Psoas muscle (tissue), 8 donors: Measurements from ENCODE around the gene GFRA3. TPM values are rescaled to one million over a fixed set of nuclear protein-coding genes. Genes with fewer than 3 reads are reported as not detected.

Experiments
- ATAC-seq, 4 donors: fragments of 200-7000 bp; cut with Tn5 transposase; one replicate each; pipeline ENCODE4 v1.9.1; 2020; ENCODE audit warnings: moderate library complexity in 3 of 4, mild to moderate bottlenecking in 2 of 4
- DNase-seq, 2 donors: peaks; one replicate each; pipeline ENCODE4 v3.0.0-alpha.2; 2020
- H3K27ac ChIP-seq: fragments of 200-600 bp; one replicate; pipeline ENCODE4 v1.8.0; 2022
- H3K27me3 ChIP-seq, 3 donors: fragments of 200-600 bp in 1 of 3; one replicate each; pipeline versions ENCODE4 v1.6.1 to v1.8.0; 2013 to 2022; ENCODE audit warnings: low read length in 2 of 3, mild to moderate bottlenecking in 2 of 3, moderate library complexity in 1 of 3; ENCODE audit not compliant: insufficient read depth in 3 of 3
- H3K36me3 ChIP-seq, 2 donors: fragments of 200-600 bp in 1 of 2; one replicate each; pipeline versions ENCODE4 v1.6.1 to v1.8.0; 2013 to 2022; ENCODE audit warnings: low read depth in 1 of 2, mild to moderate bottlenecking in 1 of 2, moderate library complexity in 1 of 2; ENCODE audit not compliant: insufficient read depth in 1 of 2
- H3K4me1 ChIP-seq: fragments of 200-600 bp; one replicate; pipeline ENCODE4 v1.8.0; 2022
- H3K4me3 ChIP-seq: fragments of 200-600 bp; one replicate; pipeline ENCODE4 v1.8.0; 2022; ENCODE audit warnings: mild to moderate bottlenecking
- H3K9me3 ChIP-seq: fragments of 200-600 bp; one replicate; pipeline ENCODE4 v1.8.0; 2022
- WGBS, 3 donors: extraction: QIAGEN DNeasy Blood & Tissue Kit; methylation state at CpG; one replicate each; pipeline versions ENCODE4 v1.1.6 to v1.1.7; 2013; 5-methylcytosine and 5-hydroxymethylcytosine counted together
- intact Hi-C, 2 donors: fragments of 100-400 bp; cut with DNase I; formaldehyde crosslinking; loops; one replicate each; pipeline versions ENCODE4 v1.11.0 to v1.14.2; 2022
- polyA plus RNA-seq, 3 donors: library from polyadenylated mRNA; stranded (reverse); fragments of 200-250 nt; gene quantifications; one replicate each; pipeline ENCODE4 v1.2.3, GENCODE V29; 2013
- total RNA-seq, 4 donors: library from RNA; stranded (reverse); fragmentation: NEBNext Ultra II Directional in 2 of 4; extraction: Animal tissue kit (Norgen Biotek cat#: 25700) in 2 of 4; gene quantifications; one replicate each; pipeline versions ENCODE4 v1.2.1 to v1.2.4, GENCODE V29; 2021 to 2023
- TF ChIP-seq, protein P1 (sequence below): fragments of 200-600 bp; IDR thresholded peaks from one replicate; pipeline ENCODE4 v1.8.0; 2022; ENCODE audit warnings: antibody characterized with exemption
- donor health status: healthy with polysubstance abuse.
- donor health status: DM: no; HTN: no; CAD: no; lungs with moderate emphysema.
- donor health status: Bipolar disorder and iron deficiency.
- donor health status: healthy.
- donor health status: DM: yes; HTN: yes; CAD: no.
- donor health status: DM: no; HTN: no; CAD: no.
- donor health status: DM: no; HTN: no; CAD: no.
- donor health status: DM: yes; HTN: yes; CAD: no.

The GFRA3 gene
- total and polyA plus RNA-seq, 7 donors, result 0.04 to 0.17 (median 0.10) TPM; not detected in 2

DNA sequence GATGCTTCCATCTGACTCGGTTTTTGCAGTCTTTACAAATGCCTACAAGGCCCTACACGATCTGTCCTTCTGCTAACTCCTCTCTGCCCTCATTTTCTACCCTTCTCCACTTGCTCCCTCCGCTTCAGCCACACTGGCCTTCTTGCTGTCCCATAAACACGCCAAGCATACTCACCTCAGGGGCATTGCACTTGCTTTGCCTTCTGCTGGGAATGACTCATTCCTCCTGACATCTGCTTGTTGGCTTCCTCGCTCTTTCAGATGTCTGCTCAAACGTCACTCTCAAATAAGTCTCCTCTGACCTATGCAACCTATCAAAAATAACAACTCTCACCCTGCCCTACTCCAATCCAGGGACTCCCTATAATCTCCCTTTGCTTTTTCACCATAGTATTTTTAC lies 29.0 kb upstream of the GFRA3 start:
- intact Hi-C loops, result no loop called here
- WGBS, 3 donors, result 79 to 87% (median 82%) methylated on average over 6 of the region's 6 CpGs
- peaks cover 16% of the 10 kb centered on the region for H3K4me1 ChIP-seq
- H3K27me3 ChIP-seq, result no peaks in the 10 kb centered on the region
- no peak for ATAC-seq
- H3K4me3 ChIP-seq, result no peak overlapping the region
- TF ChIP-seq, protein P1, sequence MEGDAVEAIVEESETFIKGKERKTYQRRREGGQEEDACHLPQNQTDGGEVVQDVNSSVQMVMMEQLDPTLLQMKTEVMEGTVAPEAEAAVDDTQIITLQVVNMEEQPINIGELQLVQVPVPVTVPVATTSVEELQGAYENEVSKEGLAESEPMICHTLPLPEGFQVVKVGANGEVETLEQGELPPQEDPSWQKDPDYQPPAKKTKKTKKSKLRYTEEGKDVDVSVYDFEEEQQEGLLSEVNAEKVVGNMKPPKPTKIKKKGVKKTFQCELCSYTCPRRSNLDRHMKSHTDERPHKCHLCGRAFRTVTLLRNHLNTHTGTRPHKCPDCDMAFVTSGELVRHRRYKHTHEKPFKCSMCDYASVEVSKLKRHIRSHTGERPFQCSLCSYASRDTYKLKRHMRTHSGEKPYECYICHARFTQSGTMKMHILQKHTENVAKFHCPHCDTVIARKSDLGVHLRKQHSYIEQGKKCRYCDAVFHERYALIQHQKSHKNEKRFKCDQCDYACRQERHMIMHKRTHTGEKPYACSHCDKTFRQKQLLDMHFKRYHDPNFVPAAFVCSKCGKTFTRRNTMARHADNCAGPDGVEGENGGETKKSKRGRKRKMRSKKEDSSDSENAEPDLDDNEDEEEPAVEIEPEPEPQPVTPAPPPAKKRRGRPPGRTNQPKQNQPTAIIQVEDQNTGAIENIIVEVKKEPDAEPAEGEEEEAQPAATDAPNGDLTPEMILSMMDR, result no peak
- no peaks in the 10 kb centered on the region for H3K36me3 ChIP-seq
- H3K9me3 ChIP-seq, result no peaks in the 10 kb centered on the region
- H3K27ac ChIP-seq, result no peak overlapping the region
- DNase-seq, result no peak

- Histone ChIP-seq H3K27ac (no peak overlapping the region), H3K9me3 (no peaks in the 10 kb centered on the region), H3K27me3 (no peaks in the 10 kb centered on the region), H3K4me1 (no peaks in the 10 kb centered on the region), H3K36me3 (no peaks in the 10 kb centered on the region), H3K4me3 (no peak overlapping the region)
- TF ChIP-seq, protein P1, result no peak
- DNase-seq, result no peak
- intact Hi-C loops, result no loop called here
- 88 to 94% (median 91%) methylated on average over 3 of the region's 3 CpGs for WGBS, 3 donors
- ATAC-seq, result no peak
Observed at GRCh38 chr5:138289296-138289695, 14.9 kb upstream of the GFRA3 start.

DNA sequence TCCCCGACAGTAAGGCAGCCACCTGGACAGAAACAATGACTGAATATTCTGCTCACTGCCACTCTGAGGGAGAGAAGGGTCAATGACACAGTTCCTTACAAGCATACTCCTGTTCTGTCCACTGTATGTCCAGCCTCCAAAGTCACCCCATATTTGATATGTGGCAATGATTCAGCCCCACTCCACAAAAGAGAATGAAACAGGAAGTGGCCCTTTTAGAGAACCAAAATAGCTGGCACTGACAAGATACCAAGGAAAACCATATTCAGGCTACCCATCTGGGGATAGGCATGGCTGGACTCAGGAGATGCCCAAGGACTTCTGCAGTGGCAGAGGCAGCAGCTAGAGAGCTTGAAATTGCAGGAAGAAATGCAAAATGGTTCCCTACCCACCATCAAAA lies 12.8 kb upstream of the GFRA3 start:
- 91 to 100% (median 96%) methylated on average over 1 of the region's 1 CpG for WGBS, 3 donors
- no peaks in the 10 kb centered on the region for H3K36me3 ChIP-seq
- H3K27me3 ChIP-seq, result no peaks in the 10 kb centered on the region
- DNase-seq, result no peak
- intact Hi-C loops, result no loop called here
- no peaks in the 10 kb centered on the region for H3K9me3 ChIP-seq
- no peak overlapping the region for H3K27ac ChIP-seq
- no peak overlapping the region for H3K4me3 ChIP-seq
- ATAC-seq, result no peak
- H3K4me1 ChIP-seq, result no peaks in the 10 kb centered on the region
- TF ChIP-seq, protein P1, result no peak

GRCh38 chr5:138282920-138283742 lies 8.7 kb upstream of the GFRA3 start:
- WGBS, 3 donors, result 73 to 81% (median 74%) methylated on average over 7 of the region's 7 CpGs
- ATAC-seq, result peak in 3 of 4 donors; percentile 48 to 68 (median 56)
- no peaks in the 10 kb centered on the region for H3K36me3 ChIP-seq

More at GRCh38 chr5:138282920-138283742, 8.7 kb upstream of the GFRA3 start:
- intact Hi-C loops, result loop anchor here in 1 of 2 donors (5.0 kb wide), 1 partner anchor 61 kb away; no protein-coding TSS in a partner anchor
- TF ChIP-seq, protein P1, result peak; percentile 44
- Histone ChIP-seq H3K4me3 (no peak overlapping the region), H3K4me1 (no peaks in the 10 kb centered on the region), H3K27me3 (no peaks in the 10 kb centered on the region), H3K9me3 (no peaks in the 10 kb centered on the region), H3K27ac (no peak overlapping the region)
- DNase-seq, result no peak
